PC-9 (cell line): Measurements from ENCODE around the gene ZC3H15. TPM values are rescaled to one million over a fixed set of nuclear protein-coding genes. Genes with fewer than 3 reads are reported as not detected.

Experiments
- BruUV-seq: library from RNA; stranded (reverse); fragments of 400-500 nt; replicated peaks from 2 replicates; lab custom pipeline; 2021; lab: Mats Ljungman, UMichigan
- CTCF ChIA-PET: fragments of 300-600 bp; sonication (Branson Sonifier 250); formaldehyde crosslinking; loops from one replicate; lab custom pipeline; 2022; ENCODE audit warnings: antibody characterized with exemption; lab: Charles Lee
- POLR2A ChIA-PET: fragments of 300-600 bp; sonication (Branson Sonifier 250); formaldehyde crosslinking; loops from one replicate; lab custom pipeline; 2022; ENCODE audit warnings: antibody characterized with exemption; ENCODE audit not compliant: unreplicated experiment; lab: Charles Lee
- DNase-seq, 2 experiments: peaks; one replicate each; pipeline versions ENCODE4 v3.0.0 to v3.0.0-alpha.2; 2015 to 2022; ENCODE audit warnings: mixed read lengths in 1 of 2
- H2AFZ ChIP-seq: fragments of 200-600 bp; sonication (generic); 2 replicates; pipeline ENCODE4 v1.8.1; 2017; ENCODE audit warnings: antibody characterized with exemption
- H3F3A ChIP-seq: fragments of 200-600 bp; sonication (generic); 2 replicates; pipeline ENCODE4 v1.8.1; 2017; ENCODE audit warnings: antibody characterized with exemption, mild to moderate bottlenecking, low read depth; ENCODE audit not compliant: insufficient read depth
- H3K27ac ChIP-seq: fragments of 200-600 bp; sonication (generic); 2 replicates; pipeline ENCODE4 v1.6.1; 2016; ENCODE audit warnings: mixed run types
- H3K27me3 ChIP-seq: fragments of 200-600 bp; sonication (generic); 2 replicates; pipeline ENCODE4 v1.6.1; 2016; ENCODE audit warnings: low read depth, mixed run types; ENCODE audit not compliant: insufficient read depth
- H3K36me3 ChIP-seq: fragments of 200-600 bp; sonication (generic); 2 replicates; pipeline ENCODE4 v1.6.1; 2016; ENCODE audit warnings: low read depth, mixed run types
- H3K4me1 ChIP-seq: fragments of 200-600 bp; sonication (generic); replicated peaks from 2 replicates; pipeline ENCODE4 v1.6.1; 2016; ENCODE audit warnings: mixed run types; ENCODE audit not compliant: insufficient read depth
- H3K4me2 ChIP-seq: fragments of 200-600 bp; sonication (generic); 2 replicates; pipeline ENCODE4 v1.6.1; 2017; ENCODE audit warnings: mixed run types
- H3K4me3 ChIP-seq: fragments of 200-600 bp; sonication (generic); 2 replicates; pipeline ENCODE4 v1.6.1; 2016; ENCODE audit warnings: mixed run types
- H3K79me2 ChIP-seq: fragments of 200-600 bp; sonication (generic); 2 replicates; pipeline ENCODE4 v1.6.1; 2017; ENCODE audit warnings: low read depth, mixed run types
- H3K9me2 ChIP-seq: fragments of 200-600 bp; sonication (generic); 2 replicates; pipeline ENCODE4 v1.8.1; 2017; ENCODE audit warnings: mild to moderate bottlenecking; ENCODE audit not compliant: insufficient read depth
- H3K9me3 ChIP-seq: fragments of 200-600 bp; sonication (generic); 2 replicates; pipeline ENCODE4 v1.8.1; 2016; ENCODE audit warnings: low read depth; ENCODE audit not compliant: insufficient read depth
- H4K20me1 ChIP-seq: fragments of 200-600 bp; sonication (generic); 2 replicates; pipeline ENCODE4 v1.8.1; 2017; ENCODE audit not compliant: insufficient read depth
- CTCF ChIP-seq: fragments of 200-600 bp; sonication (generic); conservative IDR thresholded peaks from 2 replicates; pipeline ENCODE4 v1.6.1; 2017; ENCODE audit warnings: mixed run types, antibody characterized with exemption, mild to moderate bottlenecking, moderate library complexity
- EZH2 ChIP-seq: fragments of 200-600 bp; sonication (generic); IDR thresholded peaks from 2 replicates; pipeline ENCODE4 v1.8.0; 2017; ENCODE audit warnings: antibody characterized with exemption, low read depth
- intact Hi-C: fragments of 100-400 bp; cut with micrococcal nuclease; formaldehyde crosslinking; loops from one replicate; pipeline ENCODE4 v1.10.0; 2022; ENCODE audit not compliant: unreplicated experiment
- total RNA-seq: library from RNA; stranded (reverse); gene quantifications from 2 replicates; pipeline ENCODE4 v1.2.3, GENCODE V29; 2021

ZC3H15 gene
- total RNA-seq, 1 experiment from 2014 or later = 42.5 TPM

- no peak for DNase-seq
- peak overlapping the region; percentile 88 for H2AFZ ChIP-seq
- ChIA-PET CTCF (no interaction called here), POLR2A (interaction anchor here (0.6 to 0.7 kb wide), 2 partner anchors 11 to 58 kb away, joined by 5 to 9 read pairs; no protein-coding TSS in a partner anchor)
- peak overlapping the region; percentile 96 for H3K4me3 ChIP-seq
- H3K4me2 ChIP-seq = peak overlapping the region; percentile 87
- H3K9me2 ChIP-seq = no peaks in the 10 kb centered on the region
- peak overlapping the region; percentile 82 for H3K27ac ChIP-seq
- BruUV-seq = TSS peak; percentile 54
- peaks cover 45% of the 10 kb centered on the region for H4K20me1 ChIP-seq
- H3K9me3 ChIP-seq = no peaks in the 10 kb centered on the region
- H3F3A ChIP-seq = no peaks in the 10 kb centered on the region
- H3K27me3 ChIP-seq = no peaks in the 10 kb centered on the region
- peaks cover 76% of the 10 kb centered on the region for H3K79me2 ChIP-seq
- no peaks in the 10 kb centered on the region for H3K36me3 ChIP-seq
- no peak for TF ChIP-seq CTCF
- no peak for TF ChIP-seq EZH2
- H3K4me1 ChIP-seq = peaks cover 32% of the 10 kb centered on the region
- intact Hi-C loops = loop anchor here (5.0 kb wide), 1 partner anchor 285 kb away; no protein-coding TSS in a partner anchor
Measured at GRCh38 chr2:186486651-186487647, 889 bp downstream of the ZC3H15 start.

DNA sequence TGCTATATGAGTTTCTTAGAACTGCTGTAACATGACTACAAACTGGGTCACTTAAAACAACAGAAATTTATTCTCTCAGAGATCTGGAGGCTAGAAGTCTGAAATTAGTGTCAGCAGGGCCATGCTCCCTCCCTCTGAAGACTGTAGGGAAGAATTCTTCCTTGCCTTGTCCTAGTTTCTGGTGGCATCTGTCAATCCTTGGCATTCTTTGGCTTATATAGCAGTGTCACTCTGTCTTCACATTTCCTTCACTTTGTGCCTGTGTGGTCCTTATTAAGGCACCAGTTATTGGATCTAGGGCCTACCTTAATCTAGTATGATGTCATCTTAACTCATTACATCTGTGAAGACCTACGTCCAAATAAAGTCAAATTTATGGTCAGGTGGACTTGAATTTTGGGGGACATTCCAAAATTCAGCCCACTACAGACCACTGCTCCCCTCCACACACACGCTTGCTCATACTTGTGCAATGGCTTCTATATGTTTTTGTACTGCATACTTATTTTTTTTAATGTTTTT, 7.6 kb downstream of the ZC3H15 start:
- Histone ChIP-seq H3K9me3 (no peaks in the 10 kb centered on the region), H3K4me1 (peaks cover 10% of the 10 kb centered on the region; the same call in 1 of the 2 replicates), H3K36me3 (peaks cover 11% of the 10 kb centered on the region; the same call in 1 of the 2 replicates), H3K4me2 (no peak overlapping the region), H4K20me1 (peaks cover 83% of the 10 kb centered on the region), H3K79me2 (peaks cover 89% of the 10 kb centered on the region), H2AFZ (no peak overlapping the region), H3K27me3 (no peaks in the 10 kb centered on the region), H3K9me2 (no peaks in the 10 kb centered on the region), H3K4me3 (no peak overlapping the region), H3K27ac (no peak overlapping the region), H3F3A (no peaks in the 10 kb centered on the region)
- no peak for DNase-seq
- TF ChIP-seq CTCF = no peak
- no peak for TF ChIP-seq EZH2
- no TSS peak for BruUV-seq
- POLR2A ChIA-PET = no interaction called here
- CTCF ChIA-PET = no interaction called here
- intact Hi-C loops = no loop called here

- peaks cover 18% of the 10 kb centered on the region for H3K36me3 ChIP-seq
- no peaks in the 10 kb centered on the region for H3K9me2 ChIP-seq
- no peaks in the 10 kb centered on the region for H3K4me1 ChIP-seq
- peaks cover 68% of the 10 kb centered on the region for H3K79me2 ChIP-seq
- ChIA-PET POLR2A (no interaction called here), CTCF (no interaction called here)
- intact Hi-C loops = no loop called here
- no peaks in the 10 kb centered on the region for H3K9me3 ChIP-seq
- no TSS peak for BruUV-seq
- no peak overlapping the region for H2AFZ ChIP-seq
- TF ChIP-seq EZH2 (no peak), CTCF (no peak)
- no peak overlapping the region for H3K4me2 ChIP-seq
- H3F3A ChIP-seq = no peaks in the 10 kb centered on the region
- H4K20me1 ChIP-seq = peaks cover 67% of the 10 kb centered on the region
- no peak overlapping the region for H3K4me3 ChIP-seq
- no peaks in the 10 kb centered on the region for H3K27me3 ChIP-seq
- no peak for DNase-seq
- H3K27ac ChIP-seq = no peak overlapping the region
Measured at GRCh38 chr2:186496401-186496800, 10.3 kb downstream of the ZC3H15 start.
